Esophagus muscularis mucosa (tissue), 4 donors: ENCODE results near the gene FUT8. TPM values are rescaled to one million over a fixed set of nuclear protein-coding genes. Genes with fewer than 3 reads are reported as not detected.

Experiments used
- DNase-seq: peaks from one replicate; pipeline ENCODE4 v3.0.0-alpha.2; 2017; ENCODE audit errors: extremely low spot score
- H3K27ac ChIP-seq, 4 donors: fragments of 200-600 bp; sonication (generic); replicated peaks in 1 of 4; 1 replicate in 3 of 4; 2 replicates in 1 of 4; pipeline ENCODE4 v1.5.1; 2016 to 2019; ENCODE audit warnings: mild to moderate bottlenecking in 1 of 4
- H3K27me3 ChIP-seq, 4 donors: fragments of 200-600 bp; sonication (generic); one replicate each; pipeline versions ENCODE4 v1.5.1 to v1.6.0; 2016 to 2019
- H3K36me3 ChIP-seq, 4 donors: fragments of 200-600 bp; sonication (generic); one replicate each; pipeline ENCODE4 v1.5.1; 2016 to 2019
- H3K4me1 ChIP-seq, 4 donors: fragments of 200-600 bp; sonication (generic); one replicate each; pipeline ENCODE4 v1.5.1; 2016 to 2019
- H3K4me3 ChIP-seq, 4 donors: fragments of 200-600 bp; sonication (generic); 1 replicate in 2 of 4; 2 replicates in 2 of 4; pipeline ENCODE4 v1.5.1; 2016 to 2019; ENCODE audit warnings: mild to moderate bottlenecking in 4 of 4, moderate library complexity in 1 of 4
- H3K9me3 ChIP-seq, 4 donors: fragments of 200-600 bp; sonication (generic); 1 replicate in 3 of 4; 2 replicates in 1 of 4; pipeline ENCODE4 v1.5.1; 2016 to 2019
- CTCF ChIP-seq, 3 experiments: fragments of 200-600 bp in 2 of 3; fragments of 450-650 bp in 1 of 3; sonication (generic) in 2 of 3; IDR thresholded peaks; one replicate each; pipeline ENCODE4 v1.5.1; 2017 to 2019; ENCODE audit warnings: antibody characterized with exemption in 3 of 3, mild to moderate bottlenecking in 2 of 3, moderate library complexity in 1 of 3
- EP300 ChIP-seq: sonication (generic); formaldehyde crosslinking; IDR thresholded peaks from one replicate; pipeline ENCODE4 v1.6.1; 2017; ENCODE audit warnings: antibody characterized with exemption
- POLR2A ChIP-seq: fragments of 450-650 bp; IDR thresholded peaks from one replicate; pipeline ENCODE4 v1.6.1; 2017; ENCODE audit warnings: antibody characterized with exemption, moderate library complexity, mild to moderate bottlenecking, low read depth
- POLR2AphosphoS5 ChIP-seq, 2 donors: sonication (generic); formaldehyde crosslinking; IDR thresholded peaks; one replicate each; pipeline ENCODE4 v1.6.1; 2017; ENCODE audit warnings: antibody characterized with exemption in 2 of 2
- WGBS: methylation state at CpG from one replicate; pipeline ENCODE4 v1.1.5; 2018; 5-methylcytosine and 5-hydroxymethylcytosine counted together
- intact Hi-C: fragments of 100-400 bp; cut with DNase I; formaldehyde crosslinking; loops from one replicate; pipeline ENCODE4 v1.15.1; 2023
- total RNA-seq, 4 donors: library from RNA; depleted of rRNA; stranded (reverse); fragments of >200 nt; gene quantifications; one replicate each; pipeline versions ENCODE4 v1.1.0 to v1.2.1, GENCODE V29; 2016

Gene FUT8
- total RNA-seq, 4 donors from 2014 or later, result 12.8 to 22.2 (median 20.1) TPM

- Histone ChIP-seq H3K9me3 (no peaks in the 10 kb centered on the region), H3K4me3 (no peak overlapping the region), H3K36me3 (no peaks in the 10 kb centered on the region), H3K27me3 (no peaks in the 10 kb centered on the region), H3K27ac (no peak overlapping the region), H3K4me1 (peaks cover 0 to 5% (median 0%) of the 10 kb centered on the region in 4 donors)
- TF ChIP-seq POLR2A (no peak), POLR2AphosphoS5 (IDR thresholded peaks at IDR 0.05) (no peak), CTCF (IDR thresholded peaks at IDR 0.05) (no peak), EP300 (no peak)
- DNase-seq, result no peak
- intact Hi-C loops, result no loop called here
- WGBS, result 39% methylated on average over 1 of the region's 1 CpG
These were observed 168.4 kb downstream of the FUT8 start for GRCh38 chr14:65580973-65581372.

- no peak for DNase-seq
- H3K36me3 ChIP-seq, result no peaks in the 10 kb centered on the region
- intact Hi-C loops, result no loop called here
- no peak for TF ChIP-seq POLR2AphosphoS5 (IDR thresholded peaks at IDR 0.05)
- no peak for TF ChIP-seq CTCF (IDR thresholded peaks at IDR 0.05)
- no peak for TF ChIP-seq EP300
- no peak for TF ChIP-seq POLR2A
- no peak overlapping the region for H3K27ac ChIP-seq
- no peaks in the 10 kb centered on the region for H3K27me3 ChIP-seq
- no peaks in the 10 kb centered on the region for H3K9me3 ChIP-seq
- peaks cover 0 to 5% (median 0%) of the 10 kb centered on the region in 4 donors for H3K4me1 ChIP-seq
- WGBS, result 65% methylated on average over 3 of the region's 3 CpGs
- H3K4me3 ChIP-seq, result no peak overlapping the region
These were observed 168.8 kb downstream of the FUT8 start for GRCh38 chr14:65581378-65581777.

- TF ChIP-seq POLR2A, result no peak
- TF ChIP-seq CTCF (IDR thresholded peaks at IDR 0.05), result no peak
- TF ChIP-seq POLR2AphosphoS5 (IDR thresholded peaks at IDR 0.05), result no peak
- Histone ChIP-seq H3K27ac (no peak overlapping the region), H3K36me3 (no peaks in the 10 kb centered on the region), H3K4me1 (peaks cover 0 to 5% (median 0%) of the 10 kb centered on the region in 4 donors), H3K9me3 (no peaks in the 10 kb centered on the region), H3K4me3 (no peak overlapping the region), H3K27me3 (no peaks in the 10 kb centered on the region)
- 96% methylated on average over 3 of the region's 3 CpGs for WGBS
- intact Hi-C loops, result no loop called here
- no peak for DNase-seq
These were observed 169.3 kb downstream of the FUT8 start for GRCh38 chr14:65581799-65582198.

- intact Hi-C loops, result no loop called here
- Histone ChIP-seq H3K9me3 (no peaks in the 10 kb centered on the region), H3K27me3 (no peaks in the 10 kb centered on the region), H3K36me3 (no peaks in the 10 kb centered on the region), H3K27ac (no peak overlapping the region), H3K4me1 (peaks cover 0 to 5% (median 0%) of the 10 kb centered on the region in 4 donors), H3K4me3 (no peak overlapping the region)
- no peak for DNase-seq
- WGBS, result 95% methylated on average over 1 of the region's 1 CpG
- TF ChIP-seq POLR2AphosphoS5 (IDR thresholded peaks at IDR 0.05), result no peak
- TF ChIP-seq EP300, result no peak
- no peak for TF ChIP-seq CTCF (IDR thresholded peaks at IDR 0.05)
- TF ChIP-seq POLR2A, result no peak
These were observed 172.7 kb downstream of the FUT8 start for GRCh38 chr14:65585216-65585615.

GRCh38 chr14:65588426-65589140 is 176.1 kb downstream of the FUT8 start:
- Histone ChIP-seq H3K27me3 (no peaks in the 10 kb centered on the region), H3K4me1 (no peaks in the 10 kb centered on the region), H3K36me3 (no peaks in the 10 kb centered on the region), H3K4me3 (no peak overlapping the region), H3K9me3 (no peaks in the 10 kb centered on the region), H3K27ac (no peak overlapping the region)
- WGBS, result 91% methylated on average over 4 of the region's 4 CpGs
- DNase-seq, result no peak
- TF ChIP-seq POLR2AphosphoS5 (IDR thresholded peaks at IDR 0.05) (no peak), CTCF (IDR thresholded peaks at IDR 0.05) (no peak), POLR2A (no peak), EP300 (no peak)
- intact Hi-C loops, result no loop called here
